Hematopoietic multipotent progenitor cell treated with erythropoietin and hydrocortisone succinate and interleukin-3 and kit ligand, for 17 days (in vitro differentiated cells): Measurements from ENCODE around the gene PAX7.
"Not testable (repeated sequence)": the region's sequence is repeated elsewhere in the genome, so short reads cannot be mapped to it uniquely, and the experiment has no call there.

Source experiments
- DNase-seq: peaks from one replicate; pipeline ENCODE4 v3.0.0-alpha.2; 2015; ENCODE audit warnings: low spot score

Gene PAX7

GRCh38 chr1:18630511-18631495 is at the start of gene PAX7:
Gene PAX7 (plus strand): TSS chr1:18630846. CDS start chr1:18631604, 758 bp downstream.
- no peak for DNase-seq

DNA sequence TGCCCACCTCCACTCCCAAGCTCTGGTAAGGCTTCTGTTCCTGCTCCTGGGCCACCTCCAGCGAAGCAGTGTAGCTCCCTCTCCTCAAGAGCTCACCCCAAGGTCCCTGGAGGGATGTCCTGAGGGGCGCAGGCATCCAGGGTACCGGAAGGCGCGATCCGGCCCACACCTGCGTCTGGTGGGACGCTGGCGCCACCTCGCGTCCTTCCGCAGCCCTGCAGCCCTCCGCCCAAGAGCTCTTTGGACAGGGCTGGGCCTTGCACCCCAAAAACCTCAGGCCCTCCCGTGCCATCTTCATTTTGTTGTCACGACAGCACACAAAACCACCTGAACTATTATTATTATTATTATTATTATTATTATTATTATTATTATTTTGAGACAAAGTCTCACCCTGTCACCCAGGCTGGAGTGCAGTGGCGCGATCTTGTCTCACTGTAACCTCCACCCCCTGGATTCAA is 49.2 kb upstream of the PAX7 start:
- no peak for DNase-seq

DNA sequence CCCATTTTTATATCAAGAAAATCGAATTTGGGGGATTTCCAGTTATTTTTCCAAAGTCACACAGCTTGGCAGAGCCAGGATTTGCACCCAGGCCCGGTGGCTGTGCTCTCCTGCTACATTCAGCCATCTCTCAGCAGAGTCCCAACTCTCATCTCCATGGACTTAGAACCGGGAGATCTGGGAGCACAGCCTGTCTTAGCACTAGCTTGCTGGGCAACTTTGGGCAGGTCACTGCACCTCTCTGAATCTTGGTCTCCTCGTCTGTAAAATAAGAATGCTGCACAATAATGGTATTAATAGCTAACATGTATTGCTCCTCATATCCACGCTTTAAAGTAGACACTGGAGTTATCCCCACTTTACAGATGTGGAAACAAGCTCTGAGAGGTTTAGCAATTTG is 47.8 kb upstream of the PAX7 start:
- DNase-seq: no peak

GRCh38 chr1:18583326-18583941 is 47.2 kb upstream of the PAX7 start:
- no peak for DNase-seq

GRCh38 chr1:18586016-18586415 is 44.6 kb upstream of the PAX7 start:
- DNase-seq: not testable (repeated sequence)

GRCh38 chr1:18588093-18588492 is 42.6 kb upstream of the PAX7 start:
- no peak for DNase-seq

DNA sequence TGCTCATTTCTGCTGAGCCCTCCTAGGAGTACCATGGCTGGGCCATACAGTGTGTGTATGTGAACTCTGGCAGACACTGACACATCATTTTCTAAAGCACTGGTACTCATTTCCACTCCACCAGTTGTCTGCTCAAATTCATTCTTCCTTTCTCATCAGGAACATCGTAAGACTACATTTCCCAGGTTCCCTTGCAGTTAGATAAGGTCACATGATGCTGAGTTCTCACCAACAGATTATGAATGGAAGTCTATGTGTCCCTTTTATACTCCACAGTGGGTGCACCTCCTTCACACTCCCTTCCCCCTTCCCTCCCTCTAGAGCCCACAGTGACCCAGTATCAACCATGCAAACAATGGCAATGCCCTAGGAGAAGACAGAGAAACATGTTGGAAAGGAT is 38.3 kb upstream of the PAX7 start:
- DNase-seq: no peak

DNA sequence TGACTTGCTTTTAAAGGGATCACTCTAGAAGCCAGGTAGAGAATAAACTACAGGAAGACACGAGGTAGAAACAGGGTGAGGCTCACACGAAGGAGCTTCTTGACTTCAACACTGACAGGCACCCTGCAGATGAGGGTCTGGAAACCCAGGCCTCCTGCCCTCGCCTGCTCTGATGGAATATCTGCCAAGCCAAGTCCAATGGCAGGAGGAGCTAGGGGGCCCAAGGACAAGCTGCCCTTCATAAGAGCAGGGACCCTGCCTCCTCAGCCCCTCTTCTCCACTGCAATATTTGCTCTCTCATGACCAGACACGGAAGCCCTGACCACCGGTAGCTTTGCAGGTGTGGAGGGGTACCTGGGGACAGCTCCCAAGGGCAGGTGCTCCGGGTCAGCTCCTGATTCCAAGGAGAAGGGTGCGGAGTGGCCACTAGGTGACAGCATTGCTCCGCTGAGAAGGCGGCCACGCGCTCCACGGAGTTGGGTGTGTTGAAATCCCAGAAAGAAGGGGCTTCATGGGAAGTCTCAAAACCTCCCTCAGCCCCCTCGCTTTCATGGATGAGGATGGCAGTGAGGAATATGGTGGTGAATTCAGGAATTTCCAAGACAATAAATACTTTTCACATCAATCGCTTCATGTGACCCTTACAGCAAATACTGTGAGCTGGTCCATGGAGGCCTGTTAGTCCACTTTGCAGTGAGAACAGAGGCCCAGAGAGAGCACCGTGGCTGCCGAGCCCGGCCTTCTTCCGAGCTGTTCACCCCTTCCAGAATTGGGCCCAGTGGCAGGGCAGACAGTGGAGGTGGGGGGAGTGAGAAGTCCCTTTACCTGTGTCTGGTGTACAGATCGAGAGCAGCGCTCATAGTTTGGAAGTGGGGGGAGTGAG is 33.2 kb upstream of the PAX7 start:
- peak; percentile 10 for DNase-seq

GRCh38 chr1:18599086-18599485 is 31.6 kb upstream of the PAX7 start:
- DNase-seq: no peak

- DNase-seq: no peak
Measured at GRCh38 chr1:18599704-18600103, 30.9 kb upstream of the PAX7 start.

GRCh38 chr1:18602533-18603211 is 28.0 kb upstream of the PAX7 start:
- no peak for DNase-seq

GRCh38 chr1:18603212-18603852 is 27.3 kb upstream of the PAX7 start:
- no peak for DNase-seq

DNA sequence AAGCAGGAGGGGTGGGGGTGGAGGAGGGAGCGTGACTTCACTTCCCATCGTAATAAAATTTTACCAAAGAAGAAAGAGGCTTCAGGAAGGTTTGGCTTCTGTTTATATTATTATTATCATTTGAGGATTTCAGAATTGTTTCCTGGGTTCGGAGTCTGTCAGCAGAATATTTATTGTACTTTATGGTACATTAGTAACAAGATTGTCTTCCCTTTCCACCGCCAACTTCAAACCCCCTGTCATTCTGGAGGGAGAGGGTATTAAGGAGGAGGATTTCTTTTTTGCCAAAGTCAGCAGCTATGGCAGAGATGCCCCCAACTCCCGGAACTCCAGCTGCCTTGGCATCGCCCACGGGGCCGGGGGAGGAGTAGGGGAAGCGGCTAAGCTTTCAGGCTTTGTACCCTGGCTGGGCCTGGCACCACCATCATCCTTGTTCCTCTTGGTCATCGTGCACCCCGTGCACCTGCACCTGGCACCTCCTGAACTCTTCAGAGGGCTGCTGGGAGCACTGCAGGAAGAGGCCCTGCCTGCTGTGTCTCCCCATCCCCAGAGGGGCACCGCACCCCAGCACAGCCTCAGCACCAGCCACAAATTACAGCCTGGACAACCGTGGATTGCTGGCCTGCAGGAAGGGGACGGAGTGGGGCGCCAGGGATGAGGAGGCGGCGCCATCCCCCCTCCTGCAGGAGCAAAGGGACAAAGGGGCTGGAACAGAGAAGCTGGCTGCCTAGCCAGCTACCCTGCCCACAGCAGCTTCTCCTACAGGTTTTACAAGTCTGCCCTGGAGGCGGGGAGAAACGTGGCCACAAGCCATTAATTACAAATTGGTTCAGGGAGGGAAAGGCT is 24.0 kb upstream of the PAX7 start:
- no peak for DNase-seq

DNA sequence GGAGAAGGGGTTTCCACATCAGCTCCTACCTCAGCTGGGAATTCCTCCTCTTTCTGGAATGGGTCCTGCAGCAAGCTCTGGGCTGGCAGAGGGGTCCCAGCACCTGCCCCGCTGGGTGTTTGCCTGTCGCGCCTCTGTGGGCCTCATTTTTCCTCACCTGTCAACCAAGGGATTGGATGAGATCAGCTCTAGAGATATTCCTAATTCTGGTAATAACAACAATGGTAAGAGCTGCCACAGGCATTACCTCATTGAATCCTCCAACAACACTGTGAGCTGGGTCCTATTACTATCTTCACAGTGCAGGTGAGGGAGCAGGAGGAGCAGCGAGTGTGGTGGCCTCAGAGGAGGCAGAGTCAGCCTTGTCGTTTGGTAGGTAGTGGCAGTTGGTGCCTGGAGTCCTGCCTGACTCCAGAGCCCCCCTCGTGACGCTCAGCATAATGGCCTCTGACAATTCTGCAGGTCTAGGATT is 23.3 kb upstream of the PAX7 start:
- no peak for DNase-seq

- no peak for DNase-seq
Measured at GRCh38 chr1:18608534-18608933, 22.1 kb upstream of the PAX7 start.

DNA sequence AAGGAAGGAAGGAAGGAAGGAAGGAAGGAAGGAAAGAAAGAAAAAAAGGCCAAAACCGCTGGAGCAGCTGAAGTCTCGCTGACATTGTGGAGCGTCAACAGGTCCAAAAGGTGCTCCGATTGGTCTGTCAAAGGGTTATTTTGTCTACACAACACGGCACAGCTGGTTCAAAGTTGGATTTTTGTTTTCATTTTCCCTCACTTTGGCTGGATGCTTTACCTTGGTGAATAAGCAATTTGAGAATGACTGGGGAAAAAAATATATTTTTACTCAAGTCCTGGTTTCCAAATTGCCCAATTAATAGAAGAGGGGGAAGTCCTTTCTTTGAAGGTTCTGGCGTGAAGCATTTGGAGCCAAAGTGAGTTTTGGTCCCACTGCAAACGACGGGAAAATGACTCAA is 19.3 kb upstream of the PAX7 start:
- DNase-seq: no peak

GRCh38 chr1:18612073-18612472 is 18.6 kb upstream of the PAX7 start:
- DNase-seq: no peak

- DNase-seq: no peak
Measured at GRCh38 chr1:18614069-18614735, 16.4 kb upstream of the PAX7 start.
